Measurements from ENCODE around the gene UNC5CL. TPM values are rescaled to one million over a fixed set of nuclear protein-coding genes. Genes with fewer than 3 reads are reported as not detected.
A peak's percentile ranks its signal among the peaks of the same experiment; 100 is the strongest.

The UNC5CL gene
- total and polyA plus RNA-seq, 9 of the 15 experiments (the other 6 are each of a cell fraction or from before 2014, with no cell fraction given), result 0.07 to 1.8 (median 0.62) TPM; not detected in 1

DNA sequence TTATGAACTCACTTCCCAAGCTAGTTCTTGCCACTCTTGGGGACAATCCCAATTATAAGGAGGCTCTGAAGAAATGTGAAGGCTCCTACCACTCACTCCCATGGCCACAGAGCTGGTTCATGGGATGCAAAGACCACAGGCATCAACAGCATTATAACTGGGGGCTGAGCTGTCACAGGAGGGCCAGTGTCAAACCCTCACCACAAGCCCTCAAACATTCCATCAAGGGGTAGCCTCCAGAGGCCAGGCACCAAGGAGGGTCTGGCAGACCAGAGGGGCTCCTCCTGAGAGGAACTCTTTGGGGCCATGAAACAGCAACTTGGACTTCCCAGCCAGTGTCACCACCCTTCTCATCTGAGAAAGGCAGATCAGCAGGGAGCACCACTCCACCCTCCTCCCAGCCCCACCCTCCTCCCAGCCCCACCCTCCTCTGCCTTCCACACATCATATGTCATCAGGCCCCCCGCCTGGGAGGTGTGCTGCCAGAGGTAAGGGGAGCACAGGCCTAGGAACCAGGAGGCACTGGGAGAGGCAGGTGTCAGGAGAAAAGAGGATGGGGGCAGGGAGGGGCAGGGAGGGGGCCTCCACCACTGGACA is 2.0 kb upstream of the UNC5CL start:
- H3K79me2 ChIP-seq (ENCODE audit: control insufficient read depth, insufficient read depth, low read length), result no peaks in the 10 kb centered on the region
- DNase-seq (ENCODE audit: extremely low read depth in 1 of 4, low spot score in 3 of 4), result peak in 2 of 4 experiments; percentile 37 to 46
- no peak overlapping the region for H2AFZ ChIP-seq (ENCODE audit: low read depth, low read length)
- H3K4me1 ChIP-seq (replicated peaks in 1 of 2; ENCODE audit: control insufficient read depth in 2 of 2, insufficient read depth in 2 of 2, low read length in 2 of 2), result peaks cover 0 to 9% of the 10 kb centered on the region in 2 experiments; a peak in 3 of 5 replicates
- POLR2A ChIA-PET, result interaction anchor here (0.7 to 3.7 kb wide), 2 partner anchors 11 to 14 kb away, joined by 3 to 11 read pairs; no protein-coding TSS in a partner anchor
- H3K36me3 ChIP-seq (ENCODE audit: control insufficient read depth, insufficient read depth, low read length), result no peaks in the 10 kb centered on the region
- no peak for ATAC-seq
- BruUV-seq (replicated peaks), result no TSS peak
- H3K9ac ChIP-seq (ENCODE audit: insufficient read depth in 1 of 2, low read depth in 2 of 2, low read length in 2 of 2), result no peak overlapping the region
- H3K9me3 ChIP-seq (replicated peaks; ENCODE audit: control insufficient read depth, insufficient read depth, low read depth, low read length), result no peaks in the 10 kb centered on the region
- in situ Hi-C loops (cut with MboI) (loop anchor here (25.0 kb wide), 1 partner anchor 1679 kb away; no protein-coding TSS in a partner anchor), intact Hi-C loops (cut with micrococcal nuclease) (no loop called here)
- CTCF ChIA-PET (ENCODE audit: low intra/inter-chr PET ratio), result no interaction called here
- H3K4me2 ChIP-seq (ENCODE audit: insufficient read depth, low read length), result no peak overlapping the region
- H3K27ac ChIP-seq (ENCODE audit: extremely low read depth, low read depth, low read length), result no peak overlapping the region
- WGBS (ENCODE audit: insufficient coverage, low coverage, missing lambda C conversion rate), result 0% methylated on average over 1 of the region's 1 CpG
- no peak for FAIRE-seq
- TF ChIP-seq ZNF561 (CRISPR knock-in tag; conservative IDR thresholded peaks at IDR 0.05) (no peak), ZNF174 (CRISPR knock-in tag; IDR thresholded peaks at IDR 0.05) (no peak), GTF2F1 (IDR thresholded peaks at IDR 0.05; ENCODE audit: low read depth, low read length) (no peak), FOSL1 (tag; conservative IDR thresholded peaks at IDR 0.05) (0 out of 2 replicates have a peak, but pooled peaks have one; percentile 17), ZNF263 (CRISPR knock-in tag; IDR thresholded peaks at IDR 0.05; ENCODE audit: borderline replicate concordance) (peak; percentile 84), HOMEZ (CRISPR knock-in tag; IDR thresholded peaks at IDR 0.05) (no peak), FIP1L1 (IDR thresholded peaks at IDR 0.05; ENCODE audit: low read depth, low read length, poor library complexity, severe bottlenecking) (no peak), ZNF76 (CRISPR knock-in tag; IDR thresholded peaks at IDR 0.05; ENCODE audit: borderline replicate concordance) (no peak), ZNF23 (CRISPR knock-in tag; IDR thresholded peaks at IDR 0.05) (no peak)
- TF ChIP-seq, protein P1, sequence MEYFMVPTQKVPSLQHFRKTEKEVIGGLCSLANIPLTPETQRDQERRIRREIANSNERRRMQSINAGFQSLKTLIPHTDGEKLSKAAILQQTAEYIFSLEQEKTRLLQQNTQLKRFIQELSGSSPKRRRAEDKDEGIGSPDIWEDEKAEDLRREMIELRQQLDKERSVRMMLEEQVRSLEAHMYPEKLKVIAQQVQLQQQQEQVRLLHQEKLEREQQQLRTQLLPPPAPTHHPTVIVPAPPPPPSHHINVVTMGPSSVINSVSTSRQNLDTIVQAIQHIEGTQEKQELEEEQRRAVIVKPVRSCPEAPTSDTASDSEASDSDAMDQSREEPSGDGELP (CRISPR knock-in tag; IDR thresholded peaks at IDR 0.05; ENCODE audit: borderline replicate concordance), result no peak
- TF ChIP-seq, protein P2, sequence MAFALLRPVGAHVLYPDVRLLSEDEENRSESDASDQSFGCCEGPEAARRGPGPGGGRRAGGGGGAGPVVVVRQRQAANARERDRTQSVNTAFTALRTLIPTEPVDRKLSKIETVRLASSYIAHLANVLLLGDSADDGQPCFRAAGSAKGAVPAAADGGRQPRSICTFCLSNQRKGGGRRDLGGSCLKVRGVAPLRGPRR (CRISPR knock-in tag; IDR thresholded peaks at IDR 0.05), result no peak
- no peak overlapping the region for H3K4me3 ChIP-seq
- peaks cover 3% of the 10 kb centered on the region for H3K9me1 ChIP-seq (ENCODE audit: control insufficient read depth, insufficient read depth, low read length)
- H3K27me3 ChIP-seq (ENCODE audit: control insufficient read depth in 2 of 2, insufficient read depth in 2 of 2, low read length in 2 of 2), result peaks cover 0 to 8% of the 10 kb centered on the region in 2 experiments; a peak in 1 of 5 replicates
- peaks cover 7% of the 10 kb centered on the region; the same call in 1 of the 2 replicates for H4K20me1 ChIP-seq (replicated peaks; ENCODE audit: control insufficient read depth, insufficient read depth, low read length)

Measured in K562 (cell line).